Gastroesophageal sphincter (tissue), 4 donors: ENCODE results near the gene GPBP1. TPM values are rescaled to one million over a fixed set of nuclear protein-coding genes. Genes with fewer than 3 reads are reported as not detected.
"Not testable (repeated sequence)": the region's sequence is repeated elsewhere in the genome, so short reads cannot be mapped to it uniquely, and the experiment has no call there.

ENCODE experiments used
- ATAC-seq: fragments of 150-250 bp; one replicate; pipeline ENCODE4 v1.9.1; 2016; ENCODE audit warnings: mild to moderate bottlenecking, moderate library complexity
- H3K27ac ChIP-seq, 4 donors: fragments of 200-600 bp; sonication (generic) in 3 of 4; 1 replicate in 3 of 4; 2 replicates in 1 of 4; pipeline ENCODE4 v1.5.1; 2016 to 2019
- H3K27me3 ChIP-seq: fragments of 200-600 bp; sonication (generic); one replicate; pipeline ENCODE4 v1.5.1; 2019
- H3K36me3 ChIP-seq, 2 donors: fragments of 200-600 bp; sonication (generic); one replicate each; pipeline ENCODE4 v1.5.1; 2019; ENCODE audit warnings: control low read depth in 1 of 2
- H3K4me1 ChIP-seq, 3 donors: fragments of 200-600 bp; sonication (generic); 1 replicate in 2 of 3; 2 replicates in 1 of 3; pipeline ENCODE4 v1.5.1; 2016 to 2019; ENCODE audit warnings: control low read depth in 2 of 3
- H3K4me3 ChIP-seq, 2 donors: fragments of 200-600 bp; sonication (generic); one replicate each; pipeline ENCODE4 v1.5.1; 2019; ENCODE audit warnings: mild to moderate bottlenecking in 1 of 2, moderate library complexity in 1 of 2
- H3K9me3 ChIP-seq, 3 donors: fragments of 200-600 bp; sonication (generic); one replicate each; pipeline ENCODE4 v1.5.1; 2017 to 2019; ENCODE audit warnings: control low read depth in 2 of 3
- EP300 ChIP-seq: sonication (generic); formaldehyde crosslinking; IDR thresholded peaks from one replicate; pipeline ENCODE4 v1.6.1; 2017; ENCODE audit warnings: antibody characterized with exemption, mild to moderate bottlenecking
- POLR2A ChIP-seq, 2 donors: fragments of 450-650 bp; IDR thresholded peaks; one replicate each; pipeline ENCODE4 v1.6.1; 2017; ENCODE audit warnings: antibody characterized with exemption in 2 of 2, mild to moderate bottlenecking in 2 of 2, moderate library complexity in 1 of 2
- POLR2AphosphoS5 ChIP-seq: sonication (generic); formaldehyde crosslinking; IDR thresholded peaks from one replicate; pipeline ENCODE4 v1.6.1; 2017; ENCODE audit warnings: antibody characterized with exemption
- WGBS, 2 donors: methylation state at CpG; one replicate each; pipeline ENCODE4 v1.1.5; 2018; ENCODE audit warnings: low coverage in 1 of 2; 5-methylcytosine and 5-hydroxymethylcytosine counted together
- total RNA-seq, 4 donors: library from RNA; depleted of rRNA; stranded (reverse); fragments of >200 nt; gene quantifications; one replicate each; pipeline ENCODE4 v1.1.0, GENCODE V29; 2016
- TF ChIP-seq, protein P1 (sequence below), 4 experiments: fragments of 200-600 bp in 2 of 4; fragments of 450-650 bp in 2 of 4; sonication (generic) in 1 of 4; IDR thresholded peaks; one replicate each; pipeline ENCODE4 v1.5.1; 2017 to 2019; ENCODE audit warnings: antibody characterized with exemption in 4 of 4, mild to moderate bottlenecking in 2 of 4, moderate library complexity in 2 of 4

The GPBP1 gene
- total RNA-seq, 4 donors from 2014 or later = 42.0 to 73.3 (median 62.7) TPM

DNA sequence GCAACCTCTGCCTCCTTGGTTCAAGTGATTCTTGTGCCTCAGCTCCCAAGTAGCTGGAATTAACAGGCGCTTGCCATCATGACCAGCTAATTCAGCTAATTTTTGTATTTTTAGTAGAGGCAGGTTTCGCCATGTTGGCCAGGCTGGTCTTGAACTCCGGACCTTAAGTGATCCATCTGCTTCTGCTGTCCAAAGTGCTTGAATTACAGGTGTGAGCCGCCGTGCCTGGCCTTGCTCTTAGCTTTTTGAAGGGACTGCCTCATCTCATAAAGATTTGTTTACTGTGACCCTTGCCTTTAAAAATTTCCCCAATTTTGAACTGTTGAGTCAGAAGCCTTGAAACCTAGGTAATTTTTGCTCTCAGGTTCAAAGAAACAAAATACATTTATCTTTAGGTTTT is 17.3 kb downstream of the GPBP1 start:
- H3K4me3 ChIP-seq = no peak overlapping the region
- 60 to 90% methylated on average over 1 to 5 of the region's 5 CpGs for WGBS, 2 donors
- TF ChIP-seq EP300 (no peak), POLR2A (IDR thresholded peaks at IDR 0.05) (no peak), POLR2AphosphoS5 (no peak)
- TF ChIP-seq, protein P1, sequence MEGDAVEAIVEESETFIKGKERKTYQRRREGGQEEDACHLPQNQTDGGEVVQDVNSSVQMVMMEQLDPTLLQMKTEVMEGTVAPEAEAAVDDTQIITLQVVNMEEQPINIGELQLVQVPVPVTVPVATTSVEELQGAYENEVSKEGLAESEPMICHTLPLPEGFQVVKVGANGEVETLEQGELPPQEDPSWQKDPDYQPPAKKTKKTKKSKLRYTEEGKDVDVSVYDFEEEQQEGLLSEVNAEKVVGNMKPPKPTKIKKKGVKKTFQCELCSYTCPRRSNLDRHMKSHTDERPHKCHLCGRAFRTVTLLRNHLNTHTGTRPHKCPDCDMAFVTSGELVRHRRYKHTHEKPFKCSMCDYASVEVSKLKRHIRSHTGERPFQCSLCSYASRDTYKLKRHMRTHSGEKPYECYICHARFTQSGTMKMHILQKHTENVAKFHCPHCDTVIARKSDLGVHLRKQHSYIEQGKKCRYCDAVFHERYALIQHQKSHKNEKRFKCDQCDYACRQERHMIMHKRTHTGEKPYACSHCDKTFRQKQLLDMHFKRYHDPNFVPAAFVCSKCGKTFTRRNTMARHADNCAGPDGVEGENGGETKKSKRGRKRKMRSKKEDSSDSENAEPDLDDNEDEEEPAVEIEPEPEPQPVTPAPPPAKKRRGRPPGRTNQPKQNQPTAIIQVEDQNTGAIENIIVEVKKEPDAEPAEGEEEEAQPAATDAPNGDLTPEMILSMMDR (IDR thresholded peaks at IDR 0.05) = no peak
- no peaks in the 10 kb centered on the region for H3K9me3 ChIP-seq
- no peak overlapping the region for H3K27ac ChIP-seq
- peaks cover 0 to 8% of the 10 kb centered on the region in 2 donors for H3K36me3 ChIP-seq
- no peak for ATAC-seq
- no peaks in the 10 kb centered on the region for H3K27me3 ChIP-seq
- peaks cover 0 to 61% (median 12%) of the 10 kb centered on the region in 3 donors for H3K4me1 ChIP-seq

DNA sequence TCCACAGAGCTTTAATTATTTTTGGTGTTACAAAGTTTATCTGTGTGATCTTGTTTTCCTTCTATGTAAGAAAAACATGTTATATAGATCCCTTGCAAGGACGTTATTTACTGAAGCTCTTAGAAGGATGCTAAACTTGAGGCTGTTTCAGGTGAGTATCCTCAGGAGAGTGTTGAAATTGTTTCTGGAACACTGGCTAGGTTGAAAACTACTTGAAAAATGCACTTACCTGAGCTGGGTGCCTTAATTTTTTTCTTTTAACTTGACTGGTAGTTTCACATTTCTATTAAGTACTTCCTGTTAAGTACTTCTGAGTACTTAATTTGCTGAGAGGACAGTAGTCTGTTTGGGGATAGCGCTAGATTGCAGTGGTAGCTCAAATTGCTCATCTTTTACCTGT is 18.1 kb downstream of the GPBP1 start:
- TF ChIP-seq POLR2AphosphoS5 = no peak
- no peak for TF ChIP-seq EP300
- TF ChIP-seq POLR2A (IDR thresholded peaks at IDR 0.05) = no peak
- TF ChIP-seq, protein P1 (IDR thresholded peaks at IDR 0.05) = no peak
- Histone ChIP-seq H3K36me3 (peaks cover 0 to 13% of the 10 kb centered on the region in 2 donors), H3K9me3 (no peaks in the 10 kb centered on the region), H3K27ac (no peak overlapping the region), H3K4me1 (peaks cover 0 to 53% (median 9%) of the 10 kb centered on the region in 3 donors), H3K27me3 (no peaks in the 10 kb centered on the region), H3K4me3 (no peak overlapping the region)
- ATAC-seq = no peak
- WGBS, 2 donors = 89 to 90% methylated on average over 1 to 2 of the region's 2 CpGs

DNA sequence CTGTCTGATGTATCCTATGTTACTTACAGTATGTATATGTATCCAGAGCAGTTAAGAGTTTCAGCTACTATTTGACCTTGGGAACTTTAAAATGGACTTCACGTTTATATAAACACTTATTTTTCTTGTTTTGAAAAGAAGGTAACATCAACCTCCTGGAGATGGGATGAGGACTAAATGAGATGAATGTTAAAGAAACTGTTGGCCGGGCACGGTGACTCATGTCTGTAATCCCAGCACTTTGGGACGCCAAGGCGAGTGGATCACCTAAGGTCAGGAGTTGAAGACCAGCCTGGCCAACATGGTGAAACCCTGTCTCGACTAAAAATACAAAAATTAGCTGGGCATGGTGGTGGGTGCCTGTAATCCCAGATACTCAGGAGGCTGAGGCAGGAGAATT is 19.0 kb downstream of the GPBP1 start:
- H3K36me3 ChIP-seq = peaks cover 0 to 15% of the 10 kb centered on the region in 2 donors
- H3K27me3 ChIP-seq, H3K9me3 ChIP-seq, H3K4me3 ChIP-seq, H3K27ac ChIP-seq, ATAC-seq: not testable (repeated sequence)
- H3K4me1 ChIP-seq = peaks cover 0 to 52% (median 9%) of the 10 kb centered on the region in 3 donors
- 68 to 76% methylated on average over 3 to 6 of the region's 6 CpGs for WGBS, 2 donors

DNA sequence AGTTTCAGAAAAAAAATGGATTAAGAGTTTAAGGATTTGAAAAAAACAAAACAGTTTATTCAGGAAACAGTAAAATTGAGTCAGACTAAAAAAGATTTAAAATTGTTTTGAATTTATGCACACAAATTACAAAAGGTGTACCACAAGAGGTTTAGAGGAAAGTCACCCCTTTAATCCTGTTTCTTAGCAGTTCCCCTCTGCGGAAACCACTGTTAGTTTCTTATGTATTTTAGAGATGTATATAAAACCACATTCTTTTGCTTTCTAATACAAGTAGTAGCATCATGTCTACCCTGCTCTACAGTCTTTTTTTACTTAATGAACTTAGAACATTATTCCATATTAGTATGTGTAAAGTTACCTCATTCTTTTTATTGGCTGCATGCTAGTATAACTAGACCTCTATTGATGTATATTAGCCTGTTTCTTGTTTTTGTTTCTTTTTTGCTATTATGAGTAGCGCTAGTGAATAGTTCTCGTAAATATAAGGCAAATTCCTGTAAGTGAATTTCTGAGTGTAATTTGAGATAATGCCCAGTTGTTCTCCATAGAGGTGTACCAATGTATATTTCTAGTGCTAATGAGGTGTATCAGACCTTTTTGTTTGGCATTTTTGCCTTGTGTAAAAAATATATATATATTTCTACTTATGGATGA is 20.0 kb downstream of the GPBP1 start:
- ATAC-seq = no peak
- WGBS, 2 donors = 94% methylated on average over 3 of the region's 3 CpGs
- TF ChIP-seq POLR2AphosphoS5 (no peak), POLR2A (IDR thresholded peaks at IDR 0.05) (no peak), EP300 (no peak)
- TF ChIP-seq, protein P1 (IDR thresholded peaks at IDR 0.05) = no peak
- no peak overlapping the region for H3K4me3 ChIP-seq
- no peak overlapping the region for H3K27ac ChIP-seq
- H3K9me3 ChIP-seq = no peaks in the 10 kb centered on the region
- peaks cover 0 to 42% (median 5%) of the 10 kb centered on the region in 3 donors for H3K4me1 ChIP-seq
- H3K27me3 ChIP-seq = no peaks in the 10 kb centered on the region
- peaks cover 0 to 15% of the 10 kb centered on the region in 2 donors for H3K36me3 ChIP-seq

DNA sequence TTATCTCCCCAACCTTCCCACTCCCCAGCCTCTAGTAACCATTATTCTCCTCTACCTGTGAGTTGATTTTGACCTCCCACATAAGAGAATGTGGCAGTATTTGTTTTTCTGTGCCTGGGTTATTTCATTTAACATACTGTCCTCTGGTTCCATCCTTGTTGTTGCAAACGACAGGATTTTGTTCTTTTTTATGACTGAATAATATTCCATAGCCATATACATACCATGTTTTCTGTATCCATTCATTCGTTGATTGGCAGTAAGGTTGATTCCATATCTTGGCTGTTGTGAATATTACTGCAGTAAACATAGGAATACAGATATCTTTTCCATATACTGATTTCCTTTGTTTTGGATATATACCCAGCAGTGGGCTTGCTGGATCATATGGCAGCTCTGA is 20.8 kb downstream of the GPBP1 start:
- 85 to 97% methylated on average over 2 of the region's 2 CpGs for WGBS, 2 donors
- no peak for ATAC-seq
- Histone ChIP-seq H3K4me1 (peaks cover 0 to 36% (median 0%) of the 10 kb centered on the region in 3 donors), H3K27me3 (no peaks in the 10 kb centered on the region), H3K9me3 (no peaks in the 10 kb centered on the region), H3K27ac (no peak overlapping the region), H3K4me3 (no peak overlapping the region), H3K36me3 (peaks cover 0 to 15% of the 10 kb centered on the region in 2 donors)
- TF ChIP-seq, protein P1 (IDR thresholded peaks at IDR 0.05) = no peak
- no peak for TF ChIP-seq EP300
- TF ChIP-seq POLR2AphosphoS5 = no peak
- TF ChIP-seq POLR2A (IDR thresholded peaks at IDR 0.05) = no peak
